C4-2B (cell line): ENCODE measurements around the gene NISCH.

ENCODE experiments used
- ZFX ChIP-seq: fragments of 450-650 bp; IDR thresholded peaks from 2 replicates; pipeline ENCODE4 v1.6.1; 2017
- TF ChIP-seq, protein P1 (sequence below): fragments of 450-650 bp; conservative IDR thresholded peaks from 2 replicates; pipeline ENCODE4 v1.5.1; 2017; ENCODE audit warnings: mild to moderate bottlenecking

DNA sequence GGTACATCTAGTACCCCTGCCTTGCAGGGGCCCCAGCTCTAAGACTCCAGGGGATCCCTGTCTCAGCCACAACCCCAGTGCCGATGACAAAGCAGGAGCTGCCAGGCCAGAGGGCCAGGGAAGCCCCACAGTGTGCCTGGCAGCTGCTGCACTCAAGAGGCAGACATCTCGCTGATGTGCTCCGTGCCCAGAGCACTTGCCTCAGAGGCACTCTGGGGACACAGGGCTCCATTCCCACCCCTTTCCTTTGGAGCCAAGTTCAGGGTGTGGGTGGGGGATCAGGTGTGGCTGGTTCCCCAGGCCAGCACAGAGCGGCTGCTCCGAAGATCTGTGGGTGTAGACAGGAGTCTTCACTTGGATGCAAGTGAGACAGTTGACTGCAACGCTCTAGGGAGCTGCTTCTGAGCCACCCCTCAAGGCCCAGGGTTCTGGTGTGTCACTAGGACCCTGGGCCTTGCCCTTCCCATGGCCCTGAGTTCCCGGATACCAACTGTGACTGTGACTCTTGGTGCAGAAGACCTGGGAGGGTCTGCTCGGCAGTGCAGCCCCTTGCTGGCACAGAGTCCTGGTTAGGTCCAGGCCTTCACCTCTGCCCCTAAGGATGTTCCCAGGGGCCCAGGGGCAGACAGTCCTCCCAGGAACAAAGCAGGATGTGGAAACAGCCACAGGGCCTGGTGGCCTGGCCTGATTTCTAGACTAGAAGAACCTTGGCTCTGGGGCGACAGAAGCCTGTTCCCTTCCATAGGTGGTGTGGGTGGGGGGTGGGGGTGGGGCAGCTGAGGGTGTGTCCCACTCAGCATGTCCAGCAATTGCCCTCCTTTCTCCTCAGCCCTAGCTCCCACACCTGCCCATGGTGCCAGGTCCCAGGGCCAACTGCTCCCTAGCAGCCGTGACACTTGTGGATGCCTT is 75.8 kb downstream of the NISCH start:
- TF ChIP-seq, protein P1, sequence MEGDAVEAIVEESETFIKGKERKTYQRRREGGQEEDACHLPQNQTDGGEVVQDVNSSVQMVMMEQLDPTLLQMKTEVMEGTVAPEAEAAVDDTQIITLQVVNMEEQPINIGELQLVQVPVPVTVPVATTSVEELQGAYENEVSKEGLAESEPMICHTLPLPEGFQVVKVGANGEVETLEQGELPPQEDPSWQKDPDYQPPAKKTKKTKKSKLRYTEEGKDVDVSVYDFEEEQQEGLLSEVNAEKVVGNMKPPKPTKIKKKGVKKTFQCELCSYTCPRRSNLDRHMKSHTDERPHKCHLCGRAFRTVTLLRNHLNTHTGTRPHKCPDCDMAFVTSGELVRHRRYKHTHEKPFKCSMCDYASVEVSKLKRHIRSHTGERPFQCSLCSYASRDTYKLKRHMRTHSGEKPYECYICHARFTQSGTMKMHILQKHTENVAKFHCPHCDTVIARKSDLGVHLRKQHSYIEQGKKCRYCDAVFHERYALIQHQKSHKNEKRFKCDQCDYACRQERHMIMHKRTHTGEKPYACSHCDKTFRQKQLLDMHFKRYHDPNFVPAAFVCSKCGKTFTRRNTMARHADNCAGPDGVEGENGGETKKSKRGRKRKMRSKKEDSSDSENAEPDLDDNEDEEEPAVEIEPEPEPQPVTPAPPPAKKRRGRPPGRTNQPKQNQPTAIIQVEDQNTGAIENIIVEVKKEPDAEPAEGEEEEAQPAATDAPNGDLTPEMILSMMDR, result no peak
- TF ChIP-seq ZFX, result no peak
